ENCODE data around the gene FIZ1. TPM values are rescaled to one million over a fixed set of nuclear protein-coding genes. Genes with fewer than 3 reads are reported as not detected.

The FIZ1 gene
- total and polyA plus RNA-seq, 2 donors from 2014 or later, result 11.9 to 17.9 TPM

DNA sequence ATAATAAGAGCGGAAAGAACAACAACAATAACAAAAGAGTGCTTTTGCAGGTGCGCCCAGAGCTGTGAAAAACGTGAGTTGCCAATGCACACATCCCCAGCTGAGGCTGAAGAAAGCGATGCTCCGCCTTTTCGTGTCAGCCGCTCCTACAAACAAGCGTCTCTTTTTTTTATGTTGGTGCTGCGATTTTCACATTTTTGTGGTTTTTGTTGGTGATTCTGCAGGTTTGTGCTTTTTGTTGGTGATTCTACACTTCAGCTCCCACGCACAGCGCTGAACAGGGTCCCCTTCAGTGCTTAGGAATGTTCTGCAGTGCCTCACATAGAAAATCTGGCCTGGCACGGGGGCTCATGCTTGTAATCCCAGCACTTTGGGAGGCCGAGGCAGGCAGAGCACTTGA, 46.7 kb downstream of the FIZ1 start:
- intact Hi-C loops (cut with DNase I), result no loop called here
- H3K9ac ChIP-seq (ENCODE audit: low read length in 3 of 3), result no peak overlapping the region
- no peaks in the 10 kb centered on the region for H3K9me3 ChIP-seq (ENCODE audit: control insufficient read depth in 2 of 3, insufficient read depth in 1 of 3, low read length in 3 of 3)
- H3K4me3 ChIP-seq (ENCODE audit: low read length in 3 of 3), result no peak overlapping the region
- FAIRE-seq, result no peak
- TF ChIP-seq, protein P1, sequence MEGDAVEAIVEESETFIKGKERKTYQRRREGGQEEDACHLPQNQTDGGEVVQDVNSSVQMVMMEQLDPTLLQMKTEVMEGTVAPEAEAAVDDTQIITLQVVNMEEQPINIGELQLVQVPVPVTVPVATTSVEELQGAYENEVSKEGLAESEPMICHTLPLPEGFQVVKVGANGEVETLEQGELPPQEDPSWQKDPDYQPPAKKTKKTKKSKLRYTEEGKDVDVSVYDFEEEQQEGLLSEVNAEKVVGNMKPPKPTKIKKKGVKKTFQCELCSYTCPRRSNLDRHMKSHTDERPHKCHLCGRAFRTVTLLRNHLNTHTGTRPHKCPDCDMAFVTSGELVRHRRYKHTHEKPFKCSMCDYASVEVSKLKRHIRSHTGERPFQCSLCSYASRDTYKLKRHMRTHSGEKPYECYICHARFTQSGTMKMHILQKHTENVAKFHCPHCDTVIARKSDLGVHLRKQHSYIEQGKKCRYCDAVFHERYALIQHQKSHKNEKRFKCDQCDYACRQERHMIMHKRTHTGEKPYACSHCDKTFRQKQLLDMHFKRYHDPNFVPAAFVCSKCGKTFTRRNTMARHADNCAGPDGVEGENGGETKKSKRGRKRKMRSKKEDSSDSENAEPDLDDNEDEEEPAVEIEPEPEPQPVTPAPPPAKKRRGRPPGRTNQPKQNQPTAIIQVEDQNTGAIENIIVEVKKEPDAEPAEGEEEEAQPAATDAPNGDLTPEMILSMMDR (IDR thresholded peaks at IDR 0.05; ENCODE audit: borderline replicate concordance, extremely low read depth, insufficient read depth), result no peak
- no peak overlapping the region for H3K27ac ChIP-seq (ENCODE audit: low read depth in 2 of 2, low read length in 2 of 2)
- peak in 1 of 5 donors; percentile 53 for DNase-seq
- no peaks in the 10 kb centered on the region for H3K4me1 ChIP-seq (ENCODE audit: control insufficient read depth in 2 of 3, insufficient read depth in 2 of 3, low read depth in 1 of 3, low read length in 3 of 3)
- no peaks in the 10 kb centered on the region for H3K27me3 ChIP-seq (ENCODE audit: control insufficient read depth, insufficient read depth, low read length)
- H3K36me3 ChIP-seq (ENCODE audit: control insufficient read depth in 2 of 3, insufficient read depth in 3 of 3, low read length in 3 of 3), result no peaks in the 10 kb centered on the region

DNA sequence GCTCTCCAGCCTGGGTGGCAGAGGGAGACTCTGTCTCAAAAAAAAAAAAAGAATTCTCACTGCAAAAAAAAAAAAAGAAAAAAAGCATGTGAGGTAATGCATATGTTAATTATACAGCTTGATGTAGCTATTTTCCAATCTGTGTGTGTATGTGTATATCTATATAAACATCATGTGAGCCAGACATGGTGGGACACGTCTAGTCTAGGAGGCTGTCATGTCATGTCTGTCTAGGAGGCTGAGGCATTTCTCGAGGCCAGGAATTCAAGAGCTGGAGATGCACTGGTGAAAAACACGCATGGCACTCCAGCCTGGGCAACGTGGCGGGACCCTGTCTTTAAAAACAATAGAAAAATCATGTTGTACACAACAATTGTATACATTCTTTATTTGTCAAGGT, 47.1 kb downstream of the FIZ1 start:
- DNase-seq, result no peak
- no peak overlapping the region for H3K27ac ChIP-seq (ENCODE audit: low read depth in 2 of 2, low read length in 2 of 2)
- H3K36me3 ChIP-seq (ENCODE audit: control insufficient read depth in 2 of 3, insufficient read depth in 3 of 3, low read length in 3 of 3), result no peaks in the 10 kb centered on the region
- no peaks in the 10 kb centered on the region for H3K4me1 ChIP-seq (ENCODE audit: control insufficient read depth in 2 of 3, insufficient read depth in 2 of 3, low read depth in 1 of 3, low read length in 3 of 3)
- H3K4me3 ChIP-seq (ENCODE audit: low read length in 3 of 3), result no peak overlapping the region
- no peak overlapping the region for H3K9ac ChIP-seq (ENCODE audit: low read length in 3 of 3)
- no peaks in the 10 kb centered on the region for H3K27me3 ChIP-seq (ENCODE audit: control insufficient read depth, insufficient read depth, low read length)
- FAIRE-seq, result no peak
- intact Hi-C loops (cut with DNase I), result no loop called here
- TF ChIP-seq, protein P1 (IDR thresholded peaks at IDR 0.05; ENCODE audit: borderline replicate concordance, extremely low read depth, insufficient read depth), result no peak
- no peaks in the 10 kb centered on the region for H3K9me3 ChIP-seq (ENCODE audit: control insufficient read depth in 2 of 3, insufficient read depth in 1 of 3, low read length in 3 of 3)

DNA sequence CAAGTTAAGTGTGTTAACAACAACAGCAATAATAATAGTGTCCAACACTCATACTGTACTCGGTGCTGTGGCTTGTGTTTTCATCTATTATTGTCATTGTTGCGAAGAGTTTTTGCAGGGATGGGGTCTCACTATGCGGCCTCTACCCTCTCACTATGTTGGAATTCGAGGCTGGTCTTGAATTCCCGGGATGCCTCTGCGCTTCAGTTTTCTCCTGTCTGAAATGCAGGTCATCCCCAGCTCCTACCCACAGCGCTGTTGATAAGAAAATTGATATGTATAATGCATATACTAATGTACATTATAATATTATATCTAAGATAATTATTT, 49.0 kb downstream of the FIZ1 start:
- TF ChIP-seq, protein P1 (IDR thresholded peaks at IDR 0.05; ENCODE audit: borderline replicate concordance, extremely low read depth, insufficient read depth), result no peak
- Histone ChIP-seq H3K27me3 (ENCODE audit: control insufficient read depth, insufficient read depth, low read length) (no peaks in the 10 kb centered on the region), H3K9ac (ENCODE audit: low read length in 3 of 3) (no peak overlapping the region), H3K36me3 (ENCODE audit: control insufficient read depth in 2 of 3, insufficient read depth in 3 of 3, low read length in 3 of 3) (no peaks in the 10 kb centered on the region), H3K27ac (ENCODE audit: low read depth in 2 of 2, low read length in 2 of 2) (no peak overlapping the region), H3K9me3 (ENCODE audit: control insufficient read depth in 2 of 3, insufficient read depth in 1 of 3, low read length in 3 of 3) (no peaks in the 10 kb centered on the region), H3K4me3 (ENCODE audit: low read length in 3 of 3) (no peak overlapping the region), H3K4me1 (ENCODE audit: control insufficient read depth in 2 of 3, insufficient read depth in 2 of 3, low read depth in 1 of 3, low read length in 3 of 3) (peaks cover 0 to 2% (median 0%) of the 10 kb centered on the region in 3 donors)
- DNase-seq (no peak), FAIRE-seq (no peak)
- intact Hi-C loops (cut with DNase I), result no loop called here
